ENCODE measurements around the gene DMRTB1.

- TF ChIP-seq CTCF (conservative IDR thresholded peaks at IDR 0.05; ENCODE audit: low read depth, low read length) (no peak), USF2 (IDR thresholded peaks at IDR 0.05; ENCODE audit: low read depth, low read length) (no peak), POLR2A (IDR thresholded peaks at IDR 0.05; ENCODE audit: low read depth, low read length) (no peak), BHLHE40 (IDR thresholded peaks at IDR 0.05; ENCODE audit: low read depth, low read length) (no peak), ELK1 (IDR thresholded peaks at IDR 0.05; ENCODE audit: borderline replicate concordance, low read depth, low read length) (no peak), RCOR1 (IDR thresholded peaks at IDR 0.05; ENCODE audit: insufficient replicate concordance, low read length) (no peak), RFX5 (IDR thresholded peaks at IDR 0.05; ENCODE audit: low read depth, low read length) (no peak), RAD21 (IDR thresholded peaks at IDR 0.05; ENCODE audit: low read length) (no peak), MAFK (IDR thresholded peaks at IDR 0.05; ENCODE audit: low read depth, low read length) (no peak), CEBPB (IDR thresholded peaks at IDR 0.05; ENCODE audit: low read depth, low read length) (no peak)
Observed at GRCh38 chr1:53495633-53496345, 36.6 kb downstream of the DMRTB1 start.
